NCI-H2107 (cell line): ENCODE data around the gene CD200.

Source experiments
- DNase-seq: peaks from one replicate; lab custom pipeline; 2025; lab: John Stamatoyannopoulos, UW

Gene CD200

GRCh38 chr3:112333381-112334317 is 693 bp downstream of the CD200 start:
- DNase-seq, result no peak

- DNase-seq, result no peak
Measured at GRCh38 chr3:112334691-112335433, 1.9 kb downstream of the CD200 start.

- no peak for DNase-seq
Measured at GRCh38 chr3:112335434-112335781, 2.5 kb downstream of the CD200 start.

GRCh38 chr3:112338021-112338726 is 5.2 kb downstream of the CD200 start:
- no peak for DNase-seq

GRCh38 chr3:112338727-112339056 is 5.7 kb downstream of the CD200 start:
- no peak for DNase-seq

- no peak for DNase-seq
Measured at GRCh38 chr3:112339134-112339533, 6.2 kb downstream of the CD200 start.

GRCh38 chr3:112339609-112340008 is 6.7 kb downstream of the CD200 start:
- no peak for DNase-seq

- DNase-seq, result no peak
Measured at GRCh38 chr3:112341386-112341785, 8.4 kb downstream of the CD200 start.

- no peak for DNase-seq
Measured at GRCh38 chr3:112345681-112346080, 12.7 kb downstream of the CD200 start.

GRCh38 chr3:112346491-112347122 is 13.7 kb downstream of the CD200 start:
- DNase-seq, result no peak

GRCh38 chr3:112348943-112349342 is 16.0 kb downstream of the CD200 start:
- no peak for DNase-seq

- no peak for DNase-seq
Measured at GRCh38 chr3:112349557-112349956, 16.6 kb downstream of the CD200 start.

- DNase-seq, result no peak
Measured at GRCh38 chr3:112350018-112350810, 17.3 kb downstream of the CD200 start.

- no peak for DNase-seq
Measured at GRCh38 chr3:112351036-112351435, 18.1 kb downstream of the CD200 start.

- peak; percentile 90 for DNase-seq
Measured at GRCh38 chr3:112351823-112352222, 18.9 kb downstream of the CD200 start.

- DNase-seq, result no peak
Measured at GRCh38 chr3:112352720-112353119, 19.8 kb downstream of the CD200 start.

GRCh38 chr3:112353365-112353764 is 20.4 kb downstream of the CD200 start:
- DNase-seq, result no peak

GRCh38 chr3:112354642-112355306 is 21.8 kb downstream of the CD200 start:
- DNase-seq, result no peak

- DNase-seq, result no peak
Measured at GRCh38 chr3:112355307-112355687, 22.3 kb downstream of the CD200 start.

GRCh38 chr3:112357930-112358780 is 25.2 kb downstream of the CD200 start:
- no peak for DNase-seq
